HepG2 (cell line): ENCODE data around the gene SIGLECL1.

Experiments
- EZH2 ChIP-seq: conservative IDR thresholded peaks from 2 replicates; pipeline ENCODE4 v1.6.1; 2012; ENCODE audit warnings: mild to moderate bottlenecking, low read depth, low read length, moderate library complexity
- GABPB1 ChIP-seq: IDR thresholded peaks from 2 replicates; pipeline ENCODE4 v1.6.1; 2016; ENCODE audit warnings: mild to moderate bottlenecking, missing genetic modification reagents, moderate library complexity, missing compliant biosample characterization
- PHF8 ChIP-seq: sonication (generic); formaldehyde crosslinking; IDR thresholded peaks from 2 replicates; pipeline ENCODE4 v1.5.0; 2020; ENCODE audit warnings: missing genetic modification reagents
- SIN3A ChIP-seq: IDR thresholded peaks from 2 replicates; pipeline ENCODE4 v1.6.1; 2011; ENCODE audit warnings: low read depth, mild to moderate bottlenecking, control low read depth, low read length, borderline replicate concordance
- SP4 ChIP-seq: sonication (generic); formaldehyde crosslinking; IDR thresholded peaks from 2 replicates; pipeline ENCODE4 v1.8.1; 2023; ENCODE audit warnings: mild to moderate bottlenecking, missing genetic modification reagents
- TBL1XR1 ChIP-seq: fragments of 150-350 bp; IDR thresholded peaks from 2 replicates; pipeline ENCODE4 v1.6.1; 2014; ENCODE audit warnings: borderline replicate concordance, low read length; ENCODE audit not compliant: partially characterized antibody
- ZFY ChIP-seq: sonication (generic); formaldehyde crosslinking; IDR thresholded peaks from 2 replicates; pipeline ENCODE4 v1.4.0; 2020; ENCODE audit warnings: missing genetic modification reagents
- ZZZ3 ChIP-seq: sonication (generic); formaldehyde crosslinking; IDR thresholded peaks from 2 replicates; pipeline ENCODE4 v1.4.0; 2020; ENCODE audit warnings: missing genetic modification reagents, mild to moderate bottlenecking, borderline replicate concordance
- TF ChIP-seq, protein P1 (sequence below): sonication (generic); formaldehyde crosslinking; IDR thresholded peaks from 2 replicates; pipeline ENCODE4 v1.5.0; 2020; ENCODE audit warnings: missing genetic modification reagents

DNA sequence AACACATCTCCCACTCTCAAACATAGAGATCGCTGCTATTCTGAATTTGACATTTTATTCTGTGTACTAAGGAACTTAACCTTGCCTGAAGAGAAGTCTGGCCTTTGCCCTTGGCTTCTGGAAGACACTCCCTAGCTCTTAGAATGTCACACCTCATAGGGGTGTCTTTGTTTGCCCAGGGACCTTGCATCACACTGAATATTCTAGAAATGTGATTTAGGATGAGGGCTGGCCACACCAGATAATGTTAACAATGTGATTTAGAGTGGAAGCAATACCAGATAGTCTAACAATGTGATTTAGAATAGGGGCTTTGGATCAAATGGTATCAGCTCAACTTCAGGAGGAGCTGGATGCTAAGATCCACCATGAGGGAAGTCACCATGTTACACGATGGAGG lies 6.6 kb downstream of the SIGLECL1 start:
- no peak for TF ChIP-seq GABPB1
- TF ChIP-seq SP4 = no peak
- TF ChIP-seq, protein P1, sequence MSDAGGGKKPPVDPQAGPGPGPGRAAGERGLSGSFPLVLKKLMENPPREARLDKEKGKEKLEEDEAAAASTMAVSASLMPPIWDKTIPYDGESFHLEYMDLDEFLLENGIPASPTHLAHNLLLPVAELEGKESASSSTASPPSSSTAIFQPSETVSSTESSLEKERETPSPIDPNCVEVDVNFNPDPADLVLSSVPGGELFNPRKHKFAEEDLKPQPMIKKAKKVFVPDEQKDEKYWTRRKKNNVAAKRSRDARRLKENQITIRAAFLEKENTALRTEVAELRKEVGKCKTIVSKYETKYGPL (CRISPR knock-in tag) = no peak
- no peak for TF ChIP-seq TBL1XR1
- no peak for TF ChIP-seq EZH2
- TF ChIP-seq ZZZ3 (CRISPR knock-in tag) = no peak
- TF ChIP-seq ZFY = no peak
- no peak for TF ChIP-seq SIN3A
- TF ChIP-seq PHF8 (CRISPR knock-in tag) = no peak
